CD4-positive, alpha-beta T cell treated with Interleukin-17A for 1 hour (primary cell): ENCODE data around the gene GULP1.

Experiments
- DNase-seq: peaks from one replicate; pipeline ENCODE4 v3.0.0-alpha.2; 2020

The GULP1 gene

GRCh38 chr2:188326669-188327301, 35.1 kb downstream of the GULP1 start:
- no peak for DNase-seq

- DNase-seq, result no peak
Measured at GRCh38 chr2:188327518-188328213, 36.0 kb downstream of the GULP1 start.

- no peak for DNase-seq
Measured at GRCh38 chr2:188328419-188328818, 36.7 kb downstream of the GULP1 start.

GRCh38 chr2:188330316-188331053, 38.8 kb downstream of the GULP1 start:
- no peak for DNase-seq

- DNase-seq, result no peak
Measured at GRCh38 chr2:188332619-188333018, 40.9 kb downstream of the GULP1 start.

GRCh38 chr2:188333751-188334524, 42.3 kb downstream of the GULP1 start:
- DNase-seq, result no peak

GRCh38 chr2:188338463-188338862, 46.8 kb downstream of the GULP1 start:
- no peak for DNase-seq

- DNase-seq, result no peak
Measured at GRCh38 chr2:188340257-188340656, 48.6 kb downstream of the GULP1 start.

GRCh38 chr2:188345020-188345419, 53.3 kb downstream of the GULP1 start:
- no peak for DNase-seq

GRCh38 chr2:188345426-188345825, 53.8 kb downstream of the GULP1 start:
- DNase-seq, result no peak

GRCh38 chr2:188345831-188346458, 54.3 kb downstream of the GULP1 start:
- no peak for DNase-seq

GRCh38 chr2:188349019-188349418, 57.3 kb downstream of the GULP1 start:
- no peak for DNase-seq

- no peak for DNase-seq
Measured at GRCh38 chr2:188353282-188353681, 61.6 kb downstream of the GULP1 start.

GRCh38 chr2:188360485-188361263, 69.0 kb downstream of the GULP1 start:
- no peak for DNase-seq

- DNase-seq, result no peak
Measured at GRCh38 chr2:188364033-188364630, 72.5 kb downstream of the GULP1 start.

GRCh38 chr2:188365058-188365641, 73.5 kb downstream of the GULP1 start:
- no peak for DNase-seq

GRCh38 chr2:188367164-188367563, 75.5 kb downstream of the GULP1 start:
- no peak for DNase-seq

GRCh38 chr2:188369365-188369764, 77.7 kb downstream of the GULP1 start:
- no peak for DNase-seq

GRCh38 chr2:188378371-188378950, 86.8 kb downstream of the GULP1 start:
- DNase-seq, result no peak

- DNase-seq, result no peak
Measured at GRCh38 chr2:188379748-188380147, 88.1 kb downstream of the GULP1 start.

GRCh38 chr2:188380280-188380679, 88.6 kb downstream of the GULP1 start:
- no peak for DNase-seq
